GM13977 (cell line): ENCODE measurements around the gene C3orf38.

ENCODE experiments used
- DNase-seq: peaks from one replicate; pipeline ENCODE4 v3.0.0; 2012; ENCODE audit warnings: low spot score
- CTCF ChIP-seq: IDR thresholded peaks from 2 replicates; pipeline ENCODE4 v1.5.1; 2012; ENCODE audit warnings: mild to moderate bottlenecking, control low read depth; ENCODE audit not compliant: insufficient read depth; ENCODE audit errors: extremely low read depth, missing control alignments
- in situ Hi-C: fragments of 300-500 bp; cut with MboI; formaldehyde crosslinking; loops from one replicate; pipeline ENCODE4 v1.12.0; 2022; ENCODE audit warnings: low sequenced_read_pairs, low pct_unique_long_range_greater_than_20kb, mixed read lengths, inconsistent platforms; ENCODE audit not compliant: unreplicated experiment

C3orf38 gene

GRCh38 chr3:88137836-88138235, 11.9 kb upstream of the C3orf38 start:
- no peak for TF ChIP-seq CTCF
- in situ Hi-C loops: no loop called here
- no peak for DNase-seq

- in situ Hi-C loops: no loop called here
- no peak for TF ChIP-seq CTCF
- no peak for DNase-seq
These were observed 8.2 kb upstream of the C3orf38 start for GRCh38 chr3:88141458-88142083.

- no peak for DNase-seq
- in situ Hi-C loops: no loop called here
- TF ChIP-seq CTCF: no peak
These were observed 7.6 kb upstream of the C3orf38 start for GRCh38 chr3:88142094-88142624.

GRCh38 chr3:88147261-88147660, 2.5 kb upstream of the C3orf38 start:
- no peak for DNase-seq
- in situ Hi-C loops: no loop called here
- TF ChIP-seq CTCF: no peak

GRCh38 chr3:88148651-88149050, 1.1 kb upstream of the C3orf38 start:
- no peak for DNase-seq
- no peak for TF ChIP-seq CTCF
- in situ Hi-C loops: no loop called here

GRCh38 chr3:88149101-88149508, 654 bp upstream of the C3orf38 start:
- peak; percentile 20 for DNase-seq
- no peak for TF ChIP-seq CTCF
- in situ Hi-C loops: no loop called here
